ENCODE results near the gene LRRC27. TPM values are rescaled to one million over a fixed set of nuclear protein-coding genes. Genes with fewer than 3 reads are reported as not detected.

LRRC27 gene
- polyA plus RNA-seq, 1 experiment: 10.5 TPM

- no peak for DNase-seq (ENCODE audit: low read depth)
- POLR2A ChIA-PET: no interaction called here
- Histone ChIP-seq H3K27me3 (ENCODE audit: control insufficient read depth, insufficient read depth, low read length) (no peaks in the 10 kb centered on the region; the same call in 1 of the 2 replicates), H3K36me3 (ENCODE audit: control insufficient read depth, insufficient read depth, low read length) (no peaks in the 10 kb centered on the region), H3K4me3 (ENCODE audit: low read depth, low read length) (no peak overlapping the region)
- TF ChIP-seq, protein P1, sequence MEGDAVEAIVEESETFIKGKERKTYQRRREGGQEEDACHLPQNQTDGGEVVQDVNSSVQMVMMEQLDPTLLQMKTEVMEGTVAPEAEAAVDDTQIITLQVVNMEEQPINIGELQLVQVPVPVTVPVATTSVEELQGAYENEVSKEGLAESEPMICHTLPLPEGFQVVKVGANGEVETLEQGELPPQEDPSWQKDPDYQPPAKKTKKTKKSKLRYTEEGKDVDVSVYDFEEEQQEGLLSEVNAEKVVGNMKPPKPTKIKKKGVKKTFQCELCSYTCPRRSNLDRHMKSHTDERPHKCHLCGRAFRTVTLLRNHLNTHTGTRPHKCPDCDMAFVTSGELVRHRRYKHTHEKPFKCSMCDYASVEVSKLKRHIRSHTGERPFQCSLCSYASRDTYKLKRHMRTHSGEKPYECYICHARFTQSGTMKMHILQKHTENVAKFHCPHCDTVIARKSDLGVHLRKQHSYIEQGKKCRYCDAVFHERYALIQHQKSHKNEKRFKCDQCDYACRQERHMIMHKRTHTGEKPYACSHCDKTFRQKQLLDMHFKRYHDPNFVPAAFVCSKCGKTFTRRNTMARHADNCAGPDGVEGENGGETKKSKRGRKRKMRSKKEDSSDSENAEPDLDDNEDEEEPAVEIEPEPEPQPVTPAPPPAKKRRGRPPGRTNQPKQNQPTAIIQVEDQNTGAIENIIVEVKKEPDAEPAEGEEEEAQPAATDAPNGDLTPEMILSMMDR (IDR thresholded peaks at IDR 0.05; ENCODE audit: insufficient read depth, low read depth, low read length): no peak
- CTCF ChIA-PET: no interaction called here
Measured at GRCh38 chr10:132309471-132309865, 22.5 kb upstream of the LRRC27 start.

DNA sequence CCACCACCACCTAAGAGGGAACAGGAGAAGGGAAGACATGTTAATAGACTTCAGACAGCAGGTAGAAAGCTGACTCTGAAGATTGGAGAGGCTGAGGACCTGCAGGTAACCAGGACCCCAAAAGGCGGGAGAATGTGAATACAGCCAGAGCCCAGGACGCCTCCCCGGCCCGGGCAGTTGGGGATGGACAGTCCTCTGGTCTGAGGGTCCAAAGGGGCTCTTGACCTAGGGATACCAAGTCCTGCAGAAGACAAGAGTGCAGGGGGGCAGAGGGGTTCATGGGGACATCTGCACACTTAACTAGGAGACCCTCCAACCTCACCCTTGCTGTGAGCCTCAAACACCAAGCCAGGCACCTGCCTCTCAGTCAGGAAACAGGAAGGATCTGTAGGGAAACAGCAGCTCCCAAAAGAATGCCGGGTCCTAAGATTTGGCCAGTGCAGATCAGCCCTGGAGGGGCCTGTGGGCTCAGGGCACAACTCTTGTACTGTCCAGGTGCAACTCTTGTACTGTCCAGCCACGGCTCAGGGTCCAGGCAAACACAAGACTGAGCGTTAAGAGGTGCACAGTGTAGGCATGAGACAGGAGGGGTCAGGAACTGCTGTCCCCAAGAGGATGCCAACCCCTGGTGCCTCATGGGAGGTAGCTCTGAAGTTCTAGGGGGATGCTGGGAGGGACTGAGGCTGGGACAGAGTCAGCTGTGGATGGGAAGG, 22.0 kb upstream of the LRRC27 start:
- TF ChIP-seq, protein P1 (IDR thresholded peaks at IDR 0.05; ENCODE audit: insufficient read depth, low read depth, low read length): no peak
- Histone ChIP-seq H3K4me3 (ENCODE audit: low read depth, low read length) (no peak overlapping the region), H3K36me3 (ENCODE audit: control insufficient read depth, insufficient read depth, low read length) (no peaks in the 10 kb centered on the region), H3K27me3 (ENCODE audit: control insufficient read depth, insufficient read depth, low read length) (no peaks in the 10 kb centered on the region; the same call in 1 of the 2 replicates)
- ChIA-PET POLR2A (no interaction called here), CTCF (no interaction called here)
- DNase-seq (ENCODE audit: low read depth): no peak

GRCh38 chr10:132310701-132311337, 21.2 kb upstream of the LRRC27 start:
- DNase-seq (ENCODE audit: low read depth): no peak
- H3K27me3 ChIP-seq (ENCODE audit: control insufficient read depth, insufficient read depth, low read length): no peaks in the 10 kb centered on the region; the same call in 1 of the 2 replicates
- ChIA-PET CTCF (no interaction called here), POLR2A (no interaction called here)
- no peaks in the 10 kb centered on the region for H3K36me3 ChIP-seq (ENCODE audit: control insufficient read depth, insufficient read depth, low read length)
- TF ChIP-seq, protein P1 (IDR thresholded peaks at IDR 0.05; ENCODE audit: insufficient read depth, low read depth, low read length): no peak
- no peak overlapping the region for H3K4me3 ChIP-seq (ENCODE audit: low read depth, low read length)

GRCh38 chr10:132311338-132311939, 20.6 kb upstream of the LRRC27 start:
- TF ChIP-seq, protein P1 (IDR thresholded peaks at IDR 0.05; ENCODE audit: insufficient read depth, low read depth, low read length): no peak
- Histone ChIP-seq H3K27me3 (ENCODE audit: control insufficient read depth, insufficient read depth, low read length) (no peaks in the 10 kb centered on the region; the same call in 1 of the 2 replicates), H3K36me3 (ENCODE audit: control insufficient read depth, insufficient read depth, low read length) (no peaks in the 10 kb centered on the region), H3K4me3 (ENCODE audit: low read depth, low read length) (no peak overlapping the region)
- no peak for DNase-seq (ENCODE audit: low read depth)
- CTCF ChIA-PET: no interaction called here
- POLR2A ChIA-PET: no interaction called here

DNA sequence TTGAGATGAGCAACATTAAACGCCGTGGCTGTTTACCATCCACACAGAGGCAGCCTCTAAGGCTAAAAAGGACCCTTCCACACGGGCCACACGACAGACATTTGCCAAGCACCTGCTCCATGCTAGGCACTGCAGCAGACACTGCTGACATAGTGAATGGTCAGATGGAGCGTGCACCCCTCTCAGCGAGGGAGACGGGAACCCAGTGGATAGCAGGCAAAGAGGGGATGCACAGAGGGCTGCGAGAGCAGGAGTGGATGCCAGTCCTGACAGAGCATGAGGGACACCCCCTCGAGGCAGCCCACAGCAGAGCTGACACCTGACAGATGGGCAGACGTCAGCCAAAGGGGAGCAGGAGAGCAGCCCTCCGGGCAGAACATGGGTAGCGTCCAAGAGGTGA, 18.7 kb upstream of the LRRC27 start:
- no peak for DNase-seq (ENCODE audit: low read depth)
- POLR2A ChIA-PET: no interaction called here

More for the DNA sequence above, 18.7 kb upstream of the LRRC27 start:
- no peaks in the 10 kb centered on the region for H3K27me3 ChIP-seq (ENCODE audit: control insufficient read depth, insufficient read depth, low read length)
- no peaks in the 10 kb centered on the region for H3K36me3 ChIP-seq (ENCODE audit: control insufficient read depth, insufficient read depth, low read length)
- no peak overlapping the region for H3K4me3 ChIP-seq (ENCODE audit: low read depth, low read length)
- TF ChIP-seq, protein P1 (IDR thresholded peaks at IDR 0.05; ENCODE audit: insufficient read depth, low read depth, low read length): no peak
- CTCF ChIA-PET: no interaction called here
